ENCODE results near the gene DGKI. TPM values are rescaled to one million over a fixed set of nuclear protein-coding genes. Genes with fewer than 3 reads are reported as not detected.

Gene DGKI
- total and polyA plus RNA-seq, 2 of the 4 experiments (the other 2 are of a cell fraction), result 3.9 to 15.8 TPM

DNA sequence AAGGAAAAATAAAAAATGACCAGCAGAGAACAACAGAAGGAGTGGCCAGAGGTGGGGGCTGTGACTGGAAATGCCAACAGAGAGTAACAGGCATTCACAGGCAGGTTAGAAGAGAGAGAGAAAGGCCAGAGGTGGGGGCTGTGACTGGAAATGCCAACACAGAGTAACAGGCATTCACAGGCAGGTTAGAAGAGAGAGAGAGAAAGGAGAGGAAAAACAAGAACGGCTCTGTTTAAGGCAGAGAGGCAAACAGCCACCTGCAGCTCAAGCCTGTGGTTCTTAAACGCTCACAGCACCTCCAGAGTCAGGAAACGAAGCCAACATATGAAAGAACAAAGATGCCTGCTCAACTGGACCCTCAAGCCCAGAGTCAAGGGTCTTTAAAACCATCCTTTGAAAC is 39.5 kb upstream of the DGKI start:
- intact Hi-C loops (cut with micrococcal nuclease) (no loop called here), dilution Hi-C loops (cut with HindIII; ENCODE audit: low sequenced_read_pairs, unreplicated experiment) (no loop called here), in situ Hi-C loops (cut with MboI; ENCODE audit: low sequenced_read_pairs) (no loop called here)
- no peak overlapping the region for H2AK5ac ChIP-seq (ENCODE audit: low read depth, low read length)
- H3K18ac ChIP-seq (ENCODE audit: low read depth, low read length), result peak overlapping the region; percentile 42; the same call in 1 of the 2 replicates
- H3K27me3 ChIP-seq (ENCODE audit: control insufficient read depth, insufficient read depth, low read length), result no peaks in the 10 kb centered on the region
- no peak overlapping the region for H4K8ac ChIP-seq (ENCODE audit: low read depth in 2 of 2, low read length in 2 of 2)
- H3K56ac ChIP-seq (ENCODE audit: extremely low read depth, insufficient read depth, low read length), result no peak overlapping the region
- ChIA-PET POLR2A (ENCODE audit: unreplicated experiment) (interaction anchor here (0.6 kb wide), 1 partner anchor 930 kb away, joined by 3 read pairs; no protein-coding TSS in a partner anchor), CTCF (no interaction called here)
- peaks cover 52% of the 10 kb centered on the region for H3K36me3 ChIP-seq (ENCODE audit: control insufficient read depth, insufficient read depth, low read length)
- H3K9me1 ChIP-seq (ENCODE audit: insufficient read depth, low read length), result peaks cover 18% of the 10 kb centered on the region
- H2BK20ac ChIP-seq (ENCODE audit: low read depth, low read length), result no peak overlapping the region
- H2BK15ac ChIP-seq (ENCODE audit: low read depth, low read length), result no peak overlapping the region
- DNase-seq (no peak), ATAC-seq (ENCODE audit: low read depth) (no peak)
- H3K4me2 ChIP-seq (ENCODE audit: low read depth, low read length), result no peak overlapping the region
- H3K9me3 ChIP-seq (ENCODE audit: control insufficient read depth, insufficient read depth, low read length), result peaks cover 5% of the 10 kb centered on the region
- TF ChIP-seq, protein P1, sequence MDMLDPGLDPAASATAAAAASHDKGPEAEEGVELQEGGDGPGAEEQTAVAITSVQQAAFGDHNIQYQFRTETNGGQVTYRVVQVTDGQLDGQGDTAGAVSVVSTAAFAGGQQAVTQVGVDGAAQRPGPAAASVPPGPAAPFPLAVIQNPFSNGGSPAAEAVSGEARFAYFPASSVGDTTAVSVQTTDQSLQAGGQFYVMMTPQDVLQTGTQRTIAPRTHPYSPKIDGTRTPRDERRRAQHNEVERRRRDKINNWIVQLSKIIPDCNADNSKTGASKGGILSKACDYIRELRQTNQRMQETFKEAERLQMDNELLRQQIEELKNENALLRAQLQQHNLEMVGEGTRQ (IDR thresholded peaks at IDR 0.05; ENCODE audit: low read depth, low read length), result no peak
- TF ChIP-seq MXI1 (IDR thresholded peaks at IDR 0.05; ENCODE audit: borderline replicate concordance, low read depth, low read length), result no peak
- TF ChIP-seq BHLHE40 (IDR thresholded peaks at IDR 0.05; ENCODE audit: low read depth, low read length), result no peak
- TF ChIP-seq SMC3 (IDR thresholded peaks at IDR 0.05; ENCODE audit: low read depth, low read length), result no peak
- TF ChIP-seq, protein P2, sequence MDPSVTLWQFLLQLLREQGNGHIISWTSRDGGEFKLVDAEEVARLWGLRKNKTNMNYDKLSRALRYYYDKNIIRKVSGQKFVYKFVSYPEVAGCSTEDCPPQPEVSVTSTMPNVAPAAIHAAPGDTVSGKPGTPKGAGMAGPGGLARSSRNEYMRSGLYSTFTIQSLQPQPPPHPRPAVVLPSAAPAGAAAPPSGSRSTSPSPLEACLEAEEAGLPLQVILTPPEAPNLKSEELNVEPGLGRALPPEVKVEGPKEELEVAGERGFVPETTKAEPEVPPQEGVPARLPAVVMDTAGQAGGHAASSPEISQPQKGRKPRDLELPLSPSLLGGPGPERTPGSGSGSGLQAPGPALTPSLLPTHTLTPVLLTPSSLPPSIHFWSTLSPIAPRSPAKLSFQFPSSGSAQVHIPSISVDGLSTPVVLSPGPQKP (IDR thresholded peaks at IDR 0.05; ENCODE audit: borderline replicate concordance, low read depth, low read length), result no peak
- TF ChIP-seq CHD1 (IDR thresholded peaks at IDR 0.05; ENCODE audit: low read depth, low read length), result no peak
- TF ChIP-seq POLR2A (IDR thresholded peaks at IDR 0.05; ENCODE audit: low read depth, low read length), result no peak
- no peak for TF ChIP-seq RAD21 (IDR thresholded peaks at IDR 0.05; ENCODE audit: low read length)
- TF ChIP-seq, protein P3, sequence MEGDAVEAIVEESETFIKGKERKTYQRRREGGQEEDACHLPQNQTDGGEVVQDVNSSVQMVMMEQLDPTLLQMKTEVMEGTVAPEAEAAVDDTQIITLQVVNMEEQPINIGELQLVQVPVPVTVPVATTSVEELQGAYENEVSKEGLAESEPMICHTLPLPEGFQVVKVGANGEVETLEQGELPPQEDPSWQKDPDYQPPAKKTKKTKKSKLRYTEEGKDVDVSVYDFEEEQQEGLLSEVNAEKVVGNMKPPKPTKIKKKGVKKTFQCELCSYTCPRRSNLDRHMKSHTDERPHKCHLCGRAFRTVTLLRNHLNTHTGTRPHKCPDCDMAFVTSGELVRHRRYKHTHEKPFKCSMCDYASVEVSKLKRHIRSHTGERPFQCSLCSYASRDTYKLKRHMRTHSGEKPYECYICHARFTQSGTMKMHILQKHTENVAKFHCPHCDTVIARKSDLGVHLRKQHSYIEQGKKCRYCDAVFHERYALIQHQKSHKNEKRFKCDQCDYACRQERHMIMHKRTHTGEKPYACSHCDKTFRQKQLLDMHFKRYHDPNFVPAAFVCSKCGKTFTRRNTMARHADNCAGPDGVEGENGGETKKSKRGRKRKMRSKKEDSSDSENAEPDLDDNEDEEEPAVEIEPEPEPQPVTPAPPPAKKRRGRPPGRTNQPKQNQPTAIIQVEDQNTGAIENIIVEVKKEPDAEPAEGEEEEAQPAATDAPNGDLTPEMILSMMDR (conservative IDR thresholded peaks at IDR 0.05; ENCODE audit: low read depth, low read length), result no peak
- no peak overlapping the region for H3K4me3 ChIP-seq (ENCODE audit: insufficient read depth, low read depth, low read length)
- H2BK5ac ChIP-seq (ENCODE audit: low read depth, low read length, poor library complexity, severe bottlenecking), result no peak overlapping the region
- no peak overlapping the region; the same call in 1 of the 2 replicates for H3K23ac ChIP-seq (ENCODE audit: low read depth, low read length)
- peaks cover 10% of the 10 kb centered on the region for H4K20me1 ChIP-seq (ENCODE audit: insufficient read depth, low read length)
- peaks cover 21 to 70% of the 10 kb centered on the region in 2 experiments for H3K79me1 ChIP-seq (ENCODE audit: low read depth in 1 of 2, low read length in 2 of 2)
- no TSS peak for BruUV-seq (replicated peaks)
- 0 out of 2 replicates have a peak overlapping the region, but pooled peaks have one; percentile 25 for H4K5ac ChIP-seq (ENCODE audit: low read depth, low read length)
- 0 out of 2 replicates have a peak overlapping the region, but pooled peaks have one; percentile 5 for H3K4ac ChIP-seq (ENCODE audit: low read depth, low read length)
- H2AK9ac ChIP-seq (replicated peaks; ENCODE audit: low read depth, low read length, poor library complexity), result no peak overlapping the region
- H4K91ac ChIP-seq (ENCODE audit: insufficient read depth, low read depth, low read length), result peak overlapping the region; percentile 51
- H2AFZ ChIP-seq (replicated peaks; ENCODE audit: low read length, poor library complexity), result no peak overlapping the region
- peak overlapping the region; percentile 4; the same call in 1 of the 2 replicates for H3K27ac ChIP-seq (ENCODE audit: insufficient read depth, low read length)
- no peak overlapping the region for H2BK120ac ChIP-seq (ENCODE audit: low read depth, low read length)
- peaks cover 11% of the 10 kb centered on the region for H3K4me1 ChIP-seq (ENCODE audit: control insufficient read depth, insufficient read depth, low read length)
- H3K14ac ChIP-seq (replicated peaks; ENCODE audit: low read depth, low read length), result no peak overlapping the region
- 100% methylated on average over 2 of the region's 3 CpGs; no CpG with 5 or more reads in 1 of the 2 experiments for WGBS, 2 experiments (ENCODE audit: extremely low coverage in 2 of 2, insufficient read length in 1 of 2)
- H3K9ac ChIP-seq (ENCODE audit: low read depth, low read length), result 0 out of 2 replicates have a peak overlapping the region, but pooled peaks have one; percentile 4
